Keratinocyte (primary cell): ENCODE results near the gene ITGA11. TPM values are rescaled to one million over a fixed set of nuclear protein-coding genes. Genes with fewer than 3 reads are reported as not detected.

ENCODE experiments used
- DNase-seq: peaks from one replicate; pipeline ENCODE4 v3.0.0-alpha.2; 2011; ENCODE audit warnings: low read depth, missing footprints, low spot score
- FAIRE-seq: peaks from 2 replicates; lab custom pipeline; 2011; peaks lifted over from hg19 to GRCh38; lab: Jason Lieb, UNC
- H2AFZ ChIP-seq: 2 replicates; pipeline ENCODE4 v1.6.0; 2012; ENCODE audit warnings: low read length, control low read depth, inconsistent platforms; ENCODE audit not compliant: control insufficient read depth
- H3K27ac ChIP-seq: 2 replicates; pipeline ENCODE4 v1.5.1; 2011; ENCODE audit warnings: low read length; ENCODE audit not compliant: control insufficient read depth, insufficient read depth
- H3K27me3 ChIP-seq: 3 replicates; pipeline ENCODE4 v1.6.0; 2011; ENCODE audit warnings: low read length; ENCODE audit not compliant: control insufficient read depth, insufficient read depth; ENCODE audit errors: extremely low read depth
- H3K36me3 ChIP-seq, 2 experiments: 2 replicates in 1 of 2; 3 replicates in 1 of 2; pipeline ENCODE4 v1.5.1; 2011; ENCODE audit warnings: low read length in 2 of 2, mild to moderate bottlenecking in 1 of 2; ENCODE audit not compliant: control insufficient read depth in 2 of 2, insufficient read depth in 2 of 2; ENCODE audit errors: extremely low read depth in 1 of 2
- H3K4me1 ChIP-seq: 3 replicates; pipeline ENCODE4 v1.5.1; 2011; ENCODE audit warnings: low read length; ENCODE audit not compliant: control insufficient read depth, insufficient read depth; ENCODE audit errors: extremely low read depth
- H3K4me2 ChIP-seq: 3 replicates; pipeline ENCODE4 v1.6.0; 2011; ENCODE audit warnings: low read depth, low read length; ENCODE audit not compliant: control insufficient read depth, insufficient read depth; ENCODE audit errors: extremely low read depth
- H3K4me3 ChIP-seq, 3 experiments: fragments of 200-600 bp in 1 of 3; sonication (generic) in 1 of 3; 2 replicates in 2 of 3; 3 replicates in 1 of 3; pipeline ENCODE4 v1.5.1; 2011 to 2016; ENCODE audit warnings: low read length in 3 of 3, mild to moderate bottlenecking in 3 of 3, control low read depth in 2 of 3, inconsistent platforms in 1 of 3, low read depth in 1 of 3, mixed read lengths in 1 of 3, mixed run types in 1 of 3, moderate library complexity in 1 of 3; ENCODE audit not compliant: control insufficient read depth in 2 of 3, insufficient read depth in 2 of 3; ENCODE audit errors: extremely low read depth in 1 of 3
- H3K79me2 ChIP-seq: 2 replicates; pipeline ENCODE4 v1.6.0; 2012; ENCODE audit warnings: low read length; ENCODE audit not compliant: control insufficient read depth, insufficient read depth
- H3K9ac ChIP-seq: 3 replicates; pipeline ENCODE4 v1.6.0; 2011; ENCODE audit warnings: low read length; ENCODE audit not compliant: control insufficient read depth, insufficient read depth; ENCODE audit errors: extremely low read depth
- H3K9me1 ChIP-seq: 3 replicates; pipeline ENCODE4 v1.6.0; 2011; ENCODE audit warnings: low read length; ENCODE audit not compliant: control insufficient read depth, insufficient read depth; ENCODE audit errors: extremely low read depth
- H3K9me3 ChIP-seq: 2 replicates; pipeline ENCODE4 v1.5.1; 2012; ENCODE audit warnings: low read depth, low read length; ENCODE audit not compliant: control insufficient read depth
- H4K20me1 ChIP-seq: 3 replicates; pipeline ENCODE4 v1.6.0; 2011; ENCODE audit warnings: low read length; ENCODE audit not compliant: control insufficient read depth, insufficient read depth; ENCODE audit errors: extremely low read depth
- CTCF ChIP-seq, 3 experiments: IDR thresholded peaks in 1 of 3; conservative IDR thresholded peaks in 1 of 3; optimal IDR thresholded peaks in 1 of 3; 2 replicates in 2 of 3; 3 replicates in 1 of 3; pipeline versions ENCODE3 to v1.5.1; 2011; ENCODE audit warnings: low read length in 3 of 3, mild to moderate bottlenecking in 3 of 3, moderate library complexity in 2 of 3, control low read depth in 1 of 3, inconsistent platforms in 1 of 3; ENCODE audit not compliant: insufficient read depth in 2 of 3; ENCODE audit errors: extremely low read depth in 1 of 3
- EZH2 ChIP-seq: IDR thresholded peaks from one replicate; pipeline ENCODE4 v1.6.1; 2012; ENCODE audit warnings: inconsistent platforms, mild to moderate bottlenecking, low read length, moderate library complexity
- dilution Hi-C: fragments of 300-500 bp; cut with MboI; formaldehyde crosslinking; loops from one replicate; pipeline ENCODE4 v1.7.0; 2020; ENCODE audit warnings: low sequenced_read_pairs; ENCODE audit not compliant: extremely low pct_ligation_motif_present
- polyA plus RNA-seq, 5 experiments: library from polyadenylated mRNA; depleted of rRNA in 3 of 5; stranded (reverse) in 3 of 5; stranded (forward) in 1 of 5; unstranded in 1 of 5; fragments of >200 nt; gene quantifications; 1 replicate in 1 of 5; 2 replicates in 3 of 5; 3 replicates in 1 of 5; pipeline versions ENCODE4 v1.2.1 to v1.2.3, GENCODE V29; 2011 to 2012; ENCODE audit warnings: missing spikeins in 2 of 5, low read depth in 1 of 5, low replicate concordance in 1 of 5

The ITGA11 gene
- polyA plus RNA-seq, 1 donor (not counting 4 experiments of a cell fraction or from before 2014, with no cell fraction given): not detected

- no peaks in the 10 kb centered on the region for H3K9me3 ChIP-seq
- H3K27me3 ChIP-seq: peaks cover 10% of the 10 kb centered on the region
- no peaks in the 10 kb centered on the region for H3K9me1 ChIP-seq
- no peak overlapping the region for H3K4me3 ChIP-seq
- H3K36me3 ChIP-seq: no peaks in the 10 kb centered on the region
- H3K4me1 ChIP-seq: no peaks in the 10 kb centered on the region
- H2AFZ ChIP-seq: no peak overlapping the region
- dilution Hi-C loops: no loop called here
- H3K9ac ChIP-seq: no peak overlapping the region
- H3K27ac ChIP-seq: no peak overlapping the region
- TF ChIP-seq CTCF (optimal IDR thresholded peaks at IDR 0.05 in 1 of 3, IDR thresholded peaks at IDR 0.05 in 1 of 3, conservative IDR thresholded peaks at IDR 0.05 in 1 of 3; ENCODE audit: extremely low read depth in 1 of 3, insufficient read depth in 2 of 3, low read length in 3 of 3) (no peak), EZH2 (no peak)
- H3K4me2 ChIP-seq: no peak overlapping the region
- H4K20me1 ChIP-seq: no peaks in the 10 kb centered on the region
- H3K79me2 ChIP-seq: no peaks in the 10 kb centered on the region
- FAIRE-seq (no peak), DNase-seq (no peak)
These were observed 110.7 kb downstream of the ITGA11 start for GRCh38 chr15:68321229-68321628.

- Histone ChIP-seq H3K36me3 (no peaks in the 10 kb centered on the region), H3K9ac (no peak overlapping the region), H4K20me1 (no peaks in the 10 kb centered on the region), H3K9me1 (no peaks in the 10 kb centered on the region), H2AFZ (no peak overlapping the region), H3K9me3 (no peaks in the 10 kb centered on the region), H3K27ac (no peak overlapping the region), H3K4me2 (no peak overlapping the region), H3K4me1 (no peaks in the 10 kb centered on the region), H3K27me3 (peaks cover 7% of the 10 kb centered on the region), H3K4me3 (no peak overlapping the region), H3K79me2 (no peaks in the 10 kb centered on the region)
- DNase-seq: no peak
- TF ChIP-seq EZH2 (no peak), CTCF (optimal IDR thresholded peaks at IDR 0.05 in 1 of 3, IDR thresholded peaks at IDR 0.05 in 1 of 3, conservative IDR thresholded peaks at IDR 0.05 in 1 of 3; ENCODE audit: extremely low read depth in 1 of 3, insufficient read depth in 2 of 3, low read length in 3 of 3) (no peak)
- no peak for FAIRE-seq
- dilution Hi-C loops: no loop called here
These were observed 112.0 kb downstream of the ITGA11 start for GRCh38 chr15:68319997-68320396.
